Activated CD4-positive, alpha-beta memory T cell treated with anti-CD3 and anti-CD28 coated beads, Interleukin-2, amount 10 ng/mL, durations not matched to agents 7 days and 5 days (primary cell): ENCODE measurements around the gene GSG1L. TPM values are rescaled to one million over a fixed set of nuclear protein-coding genes. Genes with fewer than 3 reads are reported as not detected.

Experiments
- CTCF ChIA-PET: fragments of 350-600 bp; sonication (Branson Sonifier 250); formaldehyde crosslinking; loops from one replicate; lab custom pipeline; 2021; ENCODE audit warnings: antibody characterized with exemption, inconsistent platforms; lab: Charles Lee
- POLR2A ChIA-PET: fragments of 350-600 bp; sonication (Branson Sonifier 250); formaldehyde crosslinking; loops from one replicate; lab custom pipeline; 2021; ENCODE audit warnings: antibody characterized with exemption; lab: Charles Lee
- DNase-seq: peaks from one replicate; pipeline ENCODE4 v3.0.0-alpha.2; 2020
- H3K27ac Mint-ChIP-seq: one replicate; pipeline ENCODE4 v1.8.0; 2021; ENCODE audit warnings: mild to moderate bottlenecking, mixed read lengths
- H3K27me3 Mint-ChIP-seq: one replicate; pipeline ENCODE4 v1.8.0; 2021; ENCODE audit warnings: mixed read lengths
- H3K36me3 Mint-ChIP-seq: one replicate; pipeline ENCODE4 v1.8.0; 2021; ENCODE audit warnings: low read depth, mixed read lengths
- H3K4me1 Mint-ChIP-seq: one replicate; pipeline ENCODE4 v1.8.0; 2021; ENCODE audit warnings: mixed read lengths
- H3K4me3 Mint-ChIP-seq: one replicate; pipeline ENCODE4 v1.8.0; 2021; ENCODE audit warnings: mild to moderate bottlenecking, mixed read lengths
- H3K9me3 Mint-ChIP-seq: one replicate; pipeline ENCODE4 v1.8.0; 2021; ENCODE audit warnings: mixed read lengths
- total RNA-seq, 2 experiments: library from RNA; stranded (reverse); gene quantifications; one replicate each; pipeline ENCODE4 v1.2.3, GENCODE V29; 2021

GSG1L gene
- total RNA-seq, 2 experiments from 2014 or later: 0.55 TPM; not detected in 1

GRCh38 chr16:28087675-28088300 lies 24.3 kb upstream of the GSG1L start:
- CTCF ChIA-PET: interaction anchor here (0.7 kb wide), 1 partner anchor 16 kb away, joined by 3 read pairs; no protein-coding TSS in a partner anchor

DNA sequence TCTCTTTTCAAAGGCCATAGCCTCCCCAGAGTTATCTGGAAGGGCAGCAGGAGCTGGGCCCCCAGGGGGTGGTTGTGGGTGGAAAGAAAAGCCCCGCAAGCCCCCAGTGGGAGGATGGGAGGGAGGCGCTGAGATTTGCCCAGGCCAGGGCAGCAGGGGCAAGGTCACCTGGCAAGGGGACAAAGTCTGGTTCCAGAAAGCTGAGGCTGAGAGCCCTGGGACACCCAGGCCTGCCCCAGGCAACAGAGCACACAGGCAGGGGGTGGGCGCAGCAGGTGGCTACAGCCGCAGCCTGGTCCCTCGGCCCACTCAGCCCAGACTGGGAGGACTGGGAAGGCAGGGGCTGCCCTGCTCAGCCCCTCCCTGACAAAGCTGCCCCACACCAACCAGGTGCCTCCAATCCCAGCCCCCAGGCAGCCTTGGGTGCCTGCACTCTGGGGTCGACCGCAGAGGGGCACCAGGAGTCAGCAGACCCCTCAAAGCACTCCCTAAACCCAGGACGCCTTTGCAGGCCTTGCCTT lies 23.7 kb upstream of the GSG1L start:
- no peak for DNase-seq
- no peaks in the 10 kb centered on the region for H3K4me1 Mint-ChIP-seq
- H3K4me3 Mint-ChIP-seq: no peak overlapping the region
- no peak overlapping the region for H3K27ac Mint-ChIP-seq
- ChIA-PET POLR2A (interaction anchor here (0.9 to 1.0 kb wide), 2 partner anchors 64 to 131 kb away, joined by 3 read pairs; no protein-coding TSS in a partner anchor), CTCF (interaction anchor here (0.7 kb wide), 1 partner anchor 16 kb away, joined by 3 read pairs; no protein-coding TSS in a partner anchor)
- H3K9me3 Mint-ChIP-seq: no peaks in the 10 kb centered on the region
- no peaks in the 10 kb centered on the region for H3K36me3 Mint-ChIP-seq
- no peaks in the 10 kb centered on the region for H3K27me3 Mint-ChIP-seq

More at GRCh38 chr16:28087675-28088300, 24.3 kb upstream of the GSG1L start:
- DNase-seq: no peak
- Mint-ChIP-seq H3K4me3 (no peak overlapping the region), H3K4me1 (no peaks in the 10 kb centered on the region), H3K27ac (no peak overlapping the region), H3K9me3 (no peaks in the 10 kb centered on the region), H3K36me3 (peaks cover 1% of the 10 kb centered on the region), H3K27me3 (no peaks in the 10 kb centered on the region)
- POLR2A ChIA-PET: interaction anchor here (0.9 to 1.0 kb wide), 2 partner anchors 63 to 131 kb away, joined by 3 read pairs; no protein-coding TSS in a partner anchor

DNA sequence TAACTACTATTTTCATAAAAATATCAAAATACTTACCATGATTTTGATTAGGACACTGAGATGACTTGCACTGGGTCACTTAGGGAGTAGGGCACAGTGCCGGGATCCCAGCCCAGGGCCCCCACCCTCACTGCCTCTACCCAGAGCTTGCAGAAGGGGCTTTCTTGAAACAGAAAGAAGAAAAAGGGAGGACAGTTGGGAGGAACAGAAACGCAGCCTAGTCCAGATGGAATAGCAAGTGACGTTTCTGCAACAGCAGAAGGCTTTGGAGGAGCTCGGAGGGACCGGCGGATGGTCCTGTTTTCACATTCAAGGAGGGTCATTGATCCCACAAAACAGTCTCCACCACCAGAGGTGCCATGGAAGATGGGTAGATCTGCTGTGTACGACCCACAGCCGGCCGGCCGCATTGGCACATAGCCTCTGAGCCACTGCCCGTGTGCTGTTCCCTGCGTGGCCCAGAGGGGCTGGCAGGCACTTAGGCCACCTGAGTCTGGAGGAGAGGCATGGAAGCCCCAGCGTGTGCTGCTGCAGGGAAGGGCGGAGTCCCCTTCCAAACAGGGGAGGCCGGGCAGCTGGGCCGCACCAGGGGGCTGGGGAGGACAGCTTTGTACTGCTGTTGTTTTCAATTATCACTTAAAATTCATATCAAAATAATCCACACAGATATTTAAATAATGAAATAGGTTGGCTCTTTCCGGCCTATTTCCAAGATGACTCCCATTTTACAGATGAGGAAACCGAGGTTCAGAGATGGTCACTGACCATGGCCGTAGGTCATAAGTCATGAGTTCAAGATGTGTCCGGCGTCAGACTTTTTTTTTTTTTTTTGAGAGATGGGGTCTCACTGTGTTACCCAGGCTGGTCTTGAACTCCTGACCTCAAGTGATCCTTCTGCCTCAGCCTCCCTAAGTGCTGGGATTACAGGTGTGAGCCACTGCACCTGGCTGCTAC lies 22.9 kb upstream of the GSG1L start:
- H3K4me1 Mint-ChIP-seq: no peaks in the 10 kb centered on the region
- H3K27ac Mint-ChIP-seq: no peak overlapping the region
- no peaks in the 10 kb centered on the region for H3K36me3 Mint-ChIP-seq
- H3K4me3 Mint-ChIP-seq: no peak overlapping the region
- ChIA-PET POLR2A (no interaction called here), CTCF (no interaction called here)
- DNase-seq: no peak
- H3K9me3 Mint-ChIP-seq: no peaks in the 10 kb centered on the region
- no peaks in the 10 kb centered on the region for H3K27me3 Mint-ChIP-seq

DNA sequence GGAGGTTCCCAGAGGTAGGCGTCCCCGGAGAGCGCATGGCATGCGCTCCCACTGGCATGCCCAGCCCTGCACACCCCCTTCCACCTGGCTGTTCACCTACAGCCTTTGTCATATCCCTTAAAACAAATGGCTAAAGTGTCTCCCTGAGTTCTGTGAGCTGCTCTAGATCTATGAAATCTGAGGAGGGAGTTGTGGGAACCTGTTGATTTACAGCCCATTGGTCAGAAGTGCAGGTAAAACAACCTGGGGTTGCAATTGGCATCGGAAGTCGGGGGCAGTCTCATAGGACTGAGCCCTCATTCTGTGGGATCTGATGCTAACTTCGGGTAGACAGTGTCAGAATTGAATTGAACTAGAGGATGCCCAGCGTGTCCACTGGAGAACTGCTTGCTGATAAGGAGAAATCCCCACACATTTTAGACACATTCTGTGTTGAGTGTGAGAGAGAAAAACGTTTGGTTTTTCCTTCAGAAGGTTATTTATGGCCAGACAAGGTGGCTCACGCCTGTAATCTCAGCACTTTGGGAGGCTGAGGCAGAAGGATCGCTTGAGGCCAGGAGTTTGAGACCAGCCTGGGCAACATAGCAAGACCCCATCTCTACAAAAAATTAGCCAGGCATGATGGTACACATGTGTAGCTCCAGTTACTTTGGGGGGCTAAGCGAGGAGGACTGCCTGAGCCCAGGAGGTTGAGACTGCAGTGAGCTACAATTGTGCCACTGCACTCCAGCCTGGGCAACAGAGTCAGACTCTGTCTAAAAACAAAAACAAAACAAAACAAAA lies 22.1 kb upstream of the GSG1L start:
- POLR2A ChIA-PET: no interaction called here
- H3K27ac Mint-ChIP-seq: no peak overlapping the region
- no peak overlapping the region for H3K4me3 Mint-ChIP-seq
- DNase-seq: no peak
- no peaks in the 10 kb centered on the region for H3K36me3 Mint-ChIP-seq
- H3K27me3 Mint-ChIP-seq: no peaks in the 10 kb centered on the region
- CTCF ChIA-PET: no interaction called here
- no peaks in the 10 kb centered on the region for H3K9me3 Mint-ChIP-seq
- no peaks in the 10 kb centered on the region for H3K4me1 Mint-ChIP-seq

DNA sequence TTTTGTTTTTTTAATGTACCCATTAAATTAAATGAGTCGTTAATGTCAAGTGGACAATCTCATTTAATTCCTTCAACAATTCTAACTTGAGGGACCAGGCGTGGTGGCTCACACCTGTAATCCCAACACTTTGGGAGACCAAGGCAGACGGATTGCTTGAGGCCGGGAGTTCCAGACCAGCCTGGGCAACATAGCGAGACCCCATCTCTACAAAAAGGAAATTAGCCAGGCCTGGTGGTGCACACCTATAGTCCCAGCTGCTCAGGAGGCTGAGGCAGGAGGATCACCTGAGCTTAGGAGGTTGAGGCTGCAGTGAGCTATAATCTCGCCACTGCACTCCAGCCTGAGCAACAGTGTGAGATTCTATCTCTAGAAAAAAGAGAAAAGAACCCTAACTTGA lies 20.7 kb upstream of the GSG1L start:
- no peak overlapping the region for H3K4me3 Mint-ChIP-seq
- H3K27ac Mint-ChIP-seq: no peak overlapping the region
- POLR2A ChIA-PET: no interaction called here
- H3K4me1 Mint-ChIP-seq: no peaks in the 10 kb centered on the region
- CTCF ChIA-PET: no interaction called here
- H3K9me3 Mint-ChIP-seq: no peaks in the 10 kb centered on the region
- no peaks in the 10 kb centered on the region for H3K27me3 Mint-ChIP-seq
- DNase-seq: no peak
- H3K36me3 Mint-ChIP-seq: no peaks in the 10 kb centered on the region

- no peaks in the 10 kb centered on the region for H3K4me1 Mint-ChIP-seq
- no peaks in the 10 kb centered on the region for H3K9me3 Mint-ChIP-seq
- ChIA-PET CTCF (interaction anchor here (0.7 kb wide), 1 partner anchor 12 kb away, joined by 3 read pairs; no protein-coding TSS in a partner anchor), POLR2A (no interaction called here)
- DNase-seq: no peak
- no peaks in the 10 kb centered on the region for H3K36me3 Mint-ChIP-seq
- H3K4me3 Mint-ChIP-seq: no peak overlapping the region
- H3K27me3 Mint-ChIP-seq: no peaks in the 10 kb centered on the region
- H3K27ac Mint-ChIP-seq: no peak overlapping the region
Observed at GRCh38 chr16:28082624-28083023, 19.1 kb upstream of the GSG1L start.

DNA sequence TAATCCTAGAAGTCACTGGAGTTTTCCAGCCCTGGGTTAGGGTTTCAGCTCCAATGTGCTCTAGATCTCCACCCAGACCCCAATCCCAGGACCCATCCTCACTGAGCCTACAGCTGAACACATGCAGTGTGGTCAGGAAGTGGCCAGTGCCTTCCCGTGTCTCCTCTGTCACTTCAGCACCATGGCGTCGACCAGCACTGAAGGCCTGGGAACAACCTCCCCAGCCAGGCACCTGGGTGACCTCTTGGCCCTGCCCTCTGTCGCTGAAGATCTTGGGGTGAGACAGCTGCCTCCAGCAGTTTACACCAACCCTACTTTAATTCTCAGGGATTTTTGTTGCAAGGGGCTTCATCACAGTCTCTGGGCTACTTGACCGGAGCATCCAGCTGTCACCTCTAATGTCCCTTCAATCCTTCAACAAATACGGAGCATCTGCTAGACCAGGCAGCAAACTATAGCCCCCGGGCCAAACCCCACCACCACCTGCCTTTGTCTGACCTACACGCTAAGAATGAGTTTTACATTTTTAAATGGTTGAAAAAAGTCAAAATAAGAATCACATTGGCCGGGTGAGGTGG lies 18.0 kb upstream of the GSG1L start:
- Mint-ChIP-seq H3K27me3 (no peaks in the 10 kb centered on the region), H3K9me3 (no peaks in the 10 kb centered on the region), H3K4me1 (no peaks in the 10 kb centered on the region), H3K36me3 (no peaks in the 10 kb centered on the region), H3K27ac (no peak overlapping the region), H3K4me3 (no peak overlapping the region)
- POLR2A ChIA-PET: interaction anchor here (1.0 to 1.7 kb wide), 2 partner anchors 11 to 131 kb away, joined by 3 to 4 read pairs; partner anchors contain the start of gene XPO6
- DNase-seq: no peak
- CTCF ChIA-PET: interaction anchor here (1.7 to 2.5 kb wide), 2 partner anchors 11 to 109 kb away, joined by 7 to 10 read pairs; no protein-coding TSS in a partner anchor

- ChIA-PET CTCF (no interaction called here), POLR2A (no interaction called here)
- H3K27me3 Mint-ChIP-seq: no peaks in the 10 kb centered on the region
- no peak overlapping the region for H3K4me3 Mint-ChIP-seq
- no peak for DNase-seq
- H3K27ac Mint-ChIP-seq: no peak overlapping the region
- no peaks in the 10 kb centered on the region for H3K9me3 Mint-ChIP-seq
- H3K36me3 Mint-ChIP-seq: no peaks in the 10 kb centered on the region
- H3K4me1 Mint-ChIP-seq: no peaks in the 10 kb centered on the region
Observed at GRCh38 chr16:28078261-28078660, 14.7 kb upstream of the GSG1L start.

- CTCF ChIA-PET: interaction anchor here (1.3 kb wide), 1 partner anchor 101 kb away, joined by 4 read pairs; no protein-coding TSS in a partner anchor
- peaks cover 7% of the 10 kb centered on the region for H3K27me3 Mint-ChIP-seq
- POLR2A ChIA-PET: no interaction called here
- no peaks in the 10 kb centered on the region for H3K36me3 Mint-ChIP-seq
- DNase-seq: no peak
- H3K4me3 Mint-ChIP-seq: no peak overlapping the region
- no peaks in the 10 kb centered on the region for H3K9me3 Mint-ChIP-seq
- no peak overlapping the region for H3K27ac Mint-ChIP-seq
- H3K4me1 Mint-ChIP-seq: no peaks in the 10 kb centered on the region
Observed at GRCh38 chr16:28073836-28074235, 10.3 kb upstream of the GSG1L start.

DNA sequence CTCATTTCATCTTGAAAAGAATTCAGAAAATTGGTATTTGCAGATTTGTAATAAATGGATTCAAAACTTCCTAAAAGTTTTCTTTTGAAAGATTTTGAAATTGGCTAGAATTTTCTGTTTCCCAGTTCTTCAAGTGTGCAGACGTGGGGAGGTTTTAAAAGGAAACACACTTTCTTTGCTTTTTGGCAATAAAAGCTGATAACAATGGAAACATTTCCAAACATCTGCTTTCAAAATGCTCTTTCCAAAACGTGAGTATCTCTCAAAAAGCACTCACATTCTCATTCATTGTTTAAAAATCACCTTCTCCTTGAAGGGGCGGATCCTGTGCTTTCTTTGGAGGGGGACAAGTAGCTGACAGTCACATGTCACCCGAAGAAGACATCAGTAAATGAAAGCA lies 8.6 kb upstream of the GSG1L start:
- Mint-ChIP-seq H3K36me3 (no peaks in the 10 kb centered on the region), H3K4me1 (no peaks in the 10 kb centered on the region), H3K9me3 (no peaks in the 10 kb centered on the region), H3K27me3 (peaks cover 9% of the 10 kb centered on the region), H3K4me3 (no peak overlapping the region), H3K27ac (no peak overlapping the region)
- ChIA-PET POLR2A (interaction anchor here (1.0 kb wide), 1 partner anchor 99 kb away, joined by 3 read pairs; no protein-coding TSS in a partner anchor), CTCF (interaction anchor here (0.9 to 10.4 kb wide), 4 partner anchors 8 to 103 kb away, joined by 3 to 104 read pairs (median 7); no protein-coding TSS in a partner anchor)
- DNase-seq: no peak

DNA sequence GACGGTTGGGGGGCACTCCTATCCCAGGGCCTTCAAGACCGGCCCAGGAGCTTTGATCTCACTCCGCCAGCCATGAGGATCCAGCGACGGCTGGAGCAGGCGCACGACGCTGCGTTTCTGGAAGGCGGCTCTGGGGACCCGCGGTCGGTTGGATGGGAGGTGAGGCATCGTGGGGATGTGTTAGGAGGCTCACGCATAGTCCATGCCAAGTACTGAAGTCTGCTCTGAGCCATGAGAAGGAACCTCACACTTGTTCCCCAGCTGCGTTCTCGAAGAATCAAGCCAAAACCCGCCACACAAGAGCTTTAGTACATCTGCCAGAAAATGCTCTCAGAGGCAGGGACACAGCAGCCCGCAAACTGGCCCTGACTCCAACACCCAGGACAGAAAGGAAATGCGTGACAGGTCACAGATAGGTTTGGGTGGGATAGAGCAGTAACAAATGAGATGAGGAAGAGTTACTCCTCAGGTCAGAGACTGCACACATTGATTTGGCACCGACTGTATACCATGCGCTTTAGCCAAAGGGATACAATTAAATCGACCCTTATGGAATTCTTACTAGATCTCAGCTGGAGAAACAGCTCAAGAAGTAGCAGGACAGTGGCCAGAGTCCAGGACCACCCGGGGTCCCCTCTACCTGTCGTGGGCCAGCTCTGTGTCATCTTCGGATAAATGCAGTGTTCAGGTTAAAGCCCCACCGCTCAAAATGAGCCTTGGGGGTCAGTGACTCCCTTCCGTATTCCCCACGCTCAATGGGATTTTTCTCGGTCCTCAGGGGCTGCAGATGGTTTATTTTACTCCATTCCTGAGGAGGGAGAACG lies 6.7 kb upstream of the GSG1L start:
- H3K27me3 Mint-ChIP-seq: peaks cover 15% of the 10 kb centered on the region
- no peaks in the 10 kb centered on the region for H3K9me3 Mint-ChIP-seq
- no peaks in the 10 kb centered on the region for H3K36me3 Mint-ChIP-seq
- ChIA-PET POLR2A (interaction anchor here (0.6 to 1.5 kb wide), 2 partner anchors 11 to 98 kb away, joined by 3 to 4 read pairs; no protein-coding TSS in a partner anchor), CTCF (interaction anchor here (0.5 to 10.4 kb wide), 16 partner anchors 10 to 465 kb away, joined by 3 to 104 read pairs (median 4); no protein-coding TSS in a partner anchor)
- no peak overlapping the region for H3K4me3 Mint-ChIP-seq
- H3K4me1 Mint-ChIP-seq: no peaks in the 10 kb centered on the region
- DNase-seq: no peak
- no peak overlapping the region for H3K27ac Mint-ChIP-seq
